LNCaP clone FGC (cell line): ENCODE data around the gene ZFP92.

ENCODE experiments used
- DNase-seq: peaks from one replicate; pipeline ENCODE4 v3.0.0-alpha.2; 2011; ENCODE audit warnings: low read depth
- H3K4me3 ChIP-seq: 2 replicates; pipeline ENCODE4 v1.5.1; 2011; ENCODE audit warnings: mild to moderate bottlenecking, low read depth, low read length, control low read depth
- TF ChIP-seq, protein P1 (sequence below): IDR thresholded peaks from 2 replicates; pipeline ENCODE4 v1.5.1; 2012; ENCODE audit warnings: mild to moderate bottlenecking; ENCODE audit not compliant: control insufficient read depth, insufficient read depth; ENCODE audit errors: extremely low read depth

Gene ZFP92

DNA sequence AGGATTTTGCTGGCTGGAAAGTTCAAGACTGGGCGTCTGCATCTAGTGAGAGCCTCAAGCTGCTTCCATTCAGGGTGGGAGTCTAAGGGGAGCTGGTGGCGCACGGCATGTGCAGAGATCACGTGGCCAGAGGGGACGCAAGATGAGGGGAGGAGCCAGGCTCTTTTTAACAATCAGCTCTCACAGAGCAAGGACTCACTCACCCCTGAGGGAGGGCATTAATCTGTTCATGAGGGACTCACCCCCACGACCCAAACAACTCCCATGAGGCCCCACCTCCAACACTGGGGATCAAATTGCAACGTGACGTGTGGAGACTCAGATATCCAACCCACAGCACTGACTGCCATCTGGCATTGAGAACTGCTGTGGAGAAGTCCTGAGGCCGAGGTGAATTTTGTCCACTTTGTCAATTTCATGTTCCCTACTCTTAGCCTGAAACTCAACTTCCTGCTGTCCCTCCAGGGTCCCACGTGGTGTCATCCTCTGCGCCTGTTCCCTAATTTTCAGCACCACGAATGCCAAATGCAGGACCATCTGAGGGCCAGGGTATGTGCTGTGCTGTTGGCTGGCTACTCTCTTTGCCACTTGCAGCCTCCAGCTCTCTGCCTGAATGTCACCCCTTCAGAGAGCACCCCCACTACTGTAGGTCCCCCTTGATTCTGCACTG lies 5.6 kb downstream of the ZFP92 start:
- TF ChIP-seq, protein P1, sequence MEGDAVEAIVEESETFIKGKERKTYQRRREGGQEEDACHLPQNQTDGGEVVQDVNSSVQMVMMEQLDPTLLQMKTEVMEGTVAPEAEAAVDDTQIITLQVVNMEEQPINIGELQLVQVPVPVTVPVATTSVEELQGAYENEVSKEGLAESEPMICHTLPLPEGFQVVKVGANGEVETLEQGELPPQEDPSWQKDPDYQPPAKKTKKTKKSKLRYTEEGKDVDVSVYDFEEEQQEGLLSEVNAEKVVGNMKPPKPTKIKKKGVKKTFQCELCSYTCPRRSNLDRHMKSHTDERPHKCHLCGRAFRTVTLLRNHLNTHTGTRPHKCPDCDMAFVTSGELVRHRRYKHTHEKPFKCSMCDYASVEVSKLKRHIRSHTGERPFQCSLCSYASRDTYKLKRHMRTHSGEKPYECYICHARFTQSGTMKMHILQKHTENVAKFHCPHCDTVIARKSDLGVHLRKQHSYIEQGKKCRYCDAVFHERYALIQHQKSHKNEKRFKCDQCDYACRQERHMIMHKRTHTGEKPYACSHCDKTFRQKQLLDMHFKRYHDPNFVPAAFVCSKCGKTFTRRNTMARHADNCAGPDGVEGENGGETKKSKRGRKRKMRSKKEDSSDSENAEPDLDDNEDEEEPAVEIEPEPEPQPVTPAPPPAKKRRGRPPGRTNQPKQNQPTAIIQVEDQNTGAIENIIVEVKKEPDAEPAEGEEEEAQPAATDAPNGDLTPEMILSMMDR, result no peak
- H3K4me3 ChIP-seq, result no peak overlapping the region
- no peak for DNase-seq

DNA sequence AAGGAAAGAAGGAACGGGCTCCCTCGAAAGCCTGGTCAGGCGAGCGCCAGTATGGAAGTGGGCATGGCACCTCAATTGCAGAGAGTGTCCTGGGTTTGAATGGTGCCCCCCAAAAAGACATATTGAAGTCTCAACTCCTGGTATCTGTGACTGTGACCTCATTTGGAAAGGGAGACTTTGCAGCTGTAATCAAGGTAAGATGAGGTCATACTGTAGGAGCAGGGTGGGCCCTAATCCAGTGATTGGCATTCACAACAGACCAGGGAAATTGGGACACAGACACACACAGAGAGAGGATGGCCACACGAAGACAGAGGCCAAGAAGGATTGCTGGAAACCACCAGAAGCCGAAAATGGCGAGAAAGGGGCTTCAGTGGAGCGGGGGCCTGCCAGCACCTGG lies 6.4 kb downstream of the ZFP92 start:
- no peak overlapping the region for H3K4me3 ChIP-seq
- TF ChIP-seq, protein P1, result no peak
- DNase-seq, result no peak

- no peak for DNase-seq
- H3K4me3 ChIP-seq, result no peak overlapping the region
- TF ChIP-seq, protein P1, result no peak
Measured at GRCh38 chrX:153420851-153421599, 9.8 kb downstream of the ZFP92 start.

GRCh38 chrX:153421856-153422255 lies 10.6 kb downstream of the ZFP92 start:
- TF ChIP-seq, protein P1, result no peak
- H3K4me3 ChIP-seq, result no peak overlapping the region
- DNase-seq, result no peak

GRCh38 chrX:153423652-153424051 lies 12.4 kb downstream of the ZFP92 start:
- DNase-seq, result no peak
- no peak overlapping the region for H3K4me3 ChIP-seq
- TF ChIP-seq, protein P1, result no peak

GRCh38 chrX:153426204-153426603 lies 14.9 kb downstream of the ZFP92 start:
- TF ChIP-seq, protein P1, result no peak
- no peak overlapping the region for H3K4me3 ChIP-seq
- DNase-seq, result no peak
